WTC11 (cell line): ENCODE measurements around the gene THSD7B. TPM values are rescaled to one million over a fixed set of nuclear protein-coding genes. Genes with fewer than 3 reads are reported as not detected.

ENCODE experiments used
- ATAC-seq: fragments of 200-7000 bp; cut with Tn5 transposase; 2 replicates; pipeline ENCODE4 v1.10.0; 2021; ENCODE audit warnings: mild to moderate bottlenecking, moderate library complexity
- CTCF ChIA-PET: fragments of 300-600 bp; sonication (Branson Sonifier 250); formaldehyde crosslinking; loops from one replicate; lab custom pipeline; 2021; ENCODE audit warnings: antibody characterized with exemption; lab: Charles Lee
- POLR2A ChIA-PET: fragments of 350-600 bp; sonication (Branson Sonifier 250); formaldehyde crosslinking; loops from one replicate; lab custom pipeline; 2021; ENCODE audit warnings: antibody characterized with exemption; lab: Charles Lee
- DNase-seq: peaks from one replicate; pipeline ENCODE4 v3.0.0; 2021; ENCODE audit warnings: low spot score
- H3K27ac Mint-ChIP-seq: 2 replicates; pipeline ENCODE4 v1.8.0; 2021; ENCODE audit warnings: mixed read lengths
- H3K27me3 Mint-ChIP-seq: 2 replicates; pipeline ENCODE4 v1.8.0; 2021; ENCODE audit warnings: low read depth, mild to moderate bottlenecking, moderate library complexity, mixed read lengths
- H3K36me3 Mint-ChIP-seq: 2 replicates; pipeline ENCODE4 v1.8.0; 2021; ENCODE audit warnings: mixed read lengths
- H3K4me1 Mint-ChIP-seq: 2 replicates; pipeline ENCODE4 v1.8.0; 2022; ENCODE audit warnings: mixed read lengths
- H3K4me3 Mint-ChIP-seq: 2 replicates; pipeline ENCODE4 v1.8.0; 2021; ENCODE audit warnings: mild to moderate bottlenecking, moderate library complexity, mixed read lengths
- H3K9me3 Mint-ChIP-seq: 2 replicates; pipeline ENCODE4 v1.8.0; 2021; ENCODE audit warnings: mixed read lengths
- CBFB ChIP-seq: sonication (generic); formaldehyde crosslinking; IDR thresholded peaks from 2 replicates; pipeline ENCODE4 v1.8.1; 2022; ENCODE audit warnings: mild to moderate bottlenecking, low read depth, missing genetic modification reagents
- FOXJ3 ChIP-seq: sonication (generic); formaldehyde crosslinking; IDR thresholded peaks from 2 replicates; pipeline ENCODE4 v1.9.0; 2021; ENCODE audit warnings: missing genetic modification reagents, mild to moderate bottlenecking, borderline replicate concordance
- GTF2I ChIP-seq: fragments of 250-450 bp; sonication (Bioruptor Pico); conservative IDR thresholded peaks from 2 replicates; pipeline ENCODE4 v1.4.0; 2021; ENCODE audit warnings: mild to moderate bottlenecking
- HMGA2 ChIP-seq: fragments of 250-450 bp; sonication (Bioruptor Pico); IDR thresholded peaks from 2 replicates; pipeline ENCODE4 v1.4.0; 2021; ENCODE audit warnings: mild to moderate bottlenecking, moderate library complexity
- NFYB ChIP-seq: sonication (generic); formaldehyde crosslinking; conservative IDR thresholded peaks from 2 replicates; pipeline ENCODE4 v1.8.0; 2022; ENCODE audit warnings: low read depth, missing genetic modification reagents
- NR3C1 ChIP-seq: sonication (generic); formaldehyde crosslinking; conservative IDR thresholded peaks from 2 replicates; pipeline ENCODE4 v1.8.1; 2023; ENCODE audit warnings: low read depth, mild to moderate bottlenecking, missing genetic modification reagents
- SOX15 ChIP-seq: fragments of 250-450 bp; sonication (Bioruptor Pico); IDR thresholded peaks from 2 replicates; pipeline ENCODE4 v1.9.0; 2021; ENCODE audit warnings: mild to moderate bottlenecking
- SP1 ChIP-seq: sonication (generic); formaldehyde crosslinking; conservative IDR thresholded peaks from 2 replicates; pipeline ENCODE4 v1.8.1; 2022; ENCODE audit warnings: missing genetic modification reagents
- TEAD1 ChIP-seq: sonication (generic); formaldehyde crosslinking; IDR thresholded peaks from 2 replicates; pipeline ENCODE4 v1.8.0; 2022; ENCODE audit warnings: mild to moderate bottlenecking, missing genetic modification reagents
- ZBTB21 ChIP-seq: sonication (generic); formaldehyde crosslinking; IDR thresholded peaks from 2 replicates; pipeline ENCODE4 v1.8.1; 2023; ENCODE audit warnings: mild to moderate bottlenecking, missing genetic modification reagents, borderline replicate concordance
- ZNF121 ChIP-seq: sonication (generic); formaldehyde crosslinking; IDR thresholded peaks from 2 replicates; pipeline ENCODE4 v1.8.0; 2023; ENCODE audit warnings: missing genetic modification reagents
- total RNA-seq: library from RNA; stranded (reverse); gene quantifications from 3 replicates; pipeline ENCODE4 v1.2.3, GENCODE V29; 2021
- TF ChIP-seq, protein P1 (sequence below): fragments of 250-450 bp; sonication (Bioruptor Pico); IDR thresholded peaks from 2 replicates; pipeline ENCODE4 v1.9.0; 2021; ENCODE audit warnings: moderate library complexity, mild to moderate bottlenecking, inconsistent platforms, borderline replicate concordance
- TF ChIP-seq, protein P2 (sequence below): sonication (generic); formaldehyde crosslinking; IDR thresholded peaks from 2 replicates; pipeline ENCODE4 v1.8.1; 2022; ENCODE audit warnings: mild to moderate bottlenecking, moderate library complexity, missing genetic modification reagents
- TF ChIP-seq, protein P3 (sequence below): sonication (generic); formaldehyde crosslinking; conservative IDR thresholded peaks from 2 replicates; pipeline ENCODE4 v1.8.1; 2022; ENCODE audit warnings: mild to moderate bottlenecking, missing genetic modification reagents
- TF ChIP-seq, protein P4 (sequence below): sonication (generic); formaldehyde crosslinking; conservative IDR thresholded peaks from 2 replicates; pipeline ENCODE4 v1.8.1; 2023; ENCODE audit warnings: mild to moderate bottlenecking, low read depth, missing genetic modification reagents, moderate library complexity
- TF ChIP-seq, protein P5 (sequence below): fragments of 250-450 bp; sonication (Bioruptor Pico); IDR thresholded peaks from 2 replicates; pipeline ENCODE4 v2.1.2; 2022; ENCODE audit warnings: mild to moderate bottlenecking, moderate library complexity
- TF ChIP-seq, protein P6 (sequence below): fragments of 200-600 bp; IDR thresholded peaks from 2 replicates; pipeline ENCODE4 v1.8.0; 2022; ENCODE audit warnings: antibody characterized with exemption
- TF ChIP-seq, protein P7 (sequence below): fragments of 250-450 bp; sonication (Bioruptor Pico); IDR thresholded peaks from 2 replicates; pipeline ENCODE4 v1.9.0; 2021; ENCODE audit warnings: mild to moderate bottlenecking
- TF ChIP-seq, protein P8 (sequence below): fragments of 250-450 bp; sonication (Bioruptor Pico); conservative IDR thresholded peaks from 2 replicates; pipeline ENCODE4 v1.9.0; 2021; ENCODE audit warnings: mild to moderate bottlenecking
- TF ChIP-seq, protein P9 (sequence below): fragments of 250-450 bp; sonication (Bioruptor Pico); IDR thresholded peaks from 2 replicates; pipeline ENCODE4 v1.9.0; 2021; ENCODE audit warnings: mild to moderate bottlenecking

Gene THSD7B
- total RNA-seq, 1 experiment from 2014 or later = 2.9 TPM

DNA sequence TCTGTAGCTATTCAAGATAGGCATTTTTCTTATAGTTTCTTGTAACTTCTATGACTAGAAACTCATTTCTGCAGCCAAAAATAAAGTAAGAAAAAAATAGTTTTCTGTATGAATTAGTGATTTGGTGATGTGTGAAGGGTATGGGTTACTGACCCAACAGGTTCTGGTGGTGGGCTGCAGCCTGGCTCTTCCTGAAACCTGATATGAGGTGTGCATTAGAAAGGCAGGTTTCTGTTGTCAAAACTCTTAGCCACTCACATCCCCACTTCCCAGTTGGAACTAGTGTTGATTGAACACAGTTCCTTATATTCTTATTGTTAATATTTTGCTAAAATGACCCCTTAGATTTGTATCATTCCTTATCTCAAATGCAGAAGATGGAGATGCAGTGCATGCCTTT is 330.8 kb downstream of the THSD7B start:
- ChIA-PET CTCF (interaction anchor here (1.1 kb wide), 1 partner anchor 164 kb away, joined by 3 read pairs; no protein-coding TSS in a partner anchor), POLR2A (no interaction called here)
- TF ChIP-seq TEAD1 (CRISPR knock-in tag) (no peak), NR3C1 (CRISPR knock-in tag) (no peak), GTF2I (no peak), CBFB (CRISPR knock-in tag) (no peak), SOX15 (CRISPR knock-in tag) (no peak), ZBTB21 (CRISPR knock-in tag) (no peak), NFYB (CRISPR knock-in tag) (no peak), FOXJ3 (CRISPR knock-in tag) (no peak), ZNF121 (CRISPR knock-in tag) (no peak)
- TF ChIP-seq, protein P1, sequence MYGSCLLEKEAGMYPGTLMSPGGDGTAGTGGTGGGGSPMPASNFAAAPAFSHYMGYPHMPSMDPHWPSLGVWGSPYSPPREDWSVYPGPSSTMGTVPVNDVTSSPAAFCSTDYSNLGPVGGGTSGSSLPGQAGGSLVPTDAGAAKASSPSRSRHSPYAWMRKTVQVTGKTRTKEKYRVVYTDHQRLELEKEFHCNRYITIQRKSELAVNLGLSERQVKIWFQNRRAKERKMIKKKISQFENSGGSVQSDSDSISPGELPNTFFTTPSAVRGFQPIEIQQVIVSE (CRISPR knock-in tag) = no peak
- TF ChIP-seq, protein P2, sequence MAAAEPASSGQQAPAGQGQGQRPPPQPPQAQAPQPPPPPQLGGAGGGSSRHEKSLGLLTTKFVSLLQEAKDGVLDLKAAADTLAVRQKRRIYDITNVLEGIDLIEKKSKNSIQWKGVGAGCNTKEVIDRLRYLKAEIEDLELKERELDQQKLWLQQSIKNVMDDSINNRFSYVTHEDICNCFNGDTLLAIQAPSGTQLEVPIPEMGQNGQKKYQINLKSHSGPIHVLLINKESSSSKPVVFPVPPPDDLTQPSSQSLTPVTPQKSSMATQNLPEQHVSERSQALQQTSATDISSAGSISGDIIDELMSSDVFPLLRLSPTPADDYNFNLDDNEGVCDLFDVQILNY (CRISPR knock-in tag) = no peak
- TF ChIP-seq, protein P3, sequence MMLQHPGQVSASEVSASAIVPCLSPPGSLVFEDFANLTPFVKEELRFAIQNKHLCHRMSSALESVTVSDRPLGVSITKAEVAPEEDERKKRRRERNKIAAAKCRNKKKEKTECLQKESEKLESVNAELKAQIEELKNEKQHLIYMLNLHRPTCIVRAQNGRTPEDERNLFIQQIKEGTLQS (CRISPR knock-in tag) = no peak
- H3K27me3 Mint-ChIP-seq = no peaks in the 10 kb centered on the region
- peak overlapping the region; percentile 85 for H3K27ac Mint-ChIP-seq
- H3K4me1 Mint-ChIP-seq = peaks cover 22% of the 10 kb centered on the region
- H3K4me3 Mint-ChIP-seq = no peak overlapping the region
- H3K9me3 Mint-ChIP-seq = no peaks in the 10 kb centered on the region
- peak; percentile 59 for ATAC-seq
- no peak for DNase-seq
- H3K36me3 Mint-ChIP-seq = no peaks in the 10 kb centered on the region

DNA sequence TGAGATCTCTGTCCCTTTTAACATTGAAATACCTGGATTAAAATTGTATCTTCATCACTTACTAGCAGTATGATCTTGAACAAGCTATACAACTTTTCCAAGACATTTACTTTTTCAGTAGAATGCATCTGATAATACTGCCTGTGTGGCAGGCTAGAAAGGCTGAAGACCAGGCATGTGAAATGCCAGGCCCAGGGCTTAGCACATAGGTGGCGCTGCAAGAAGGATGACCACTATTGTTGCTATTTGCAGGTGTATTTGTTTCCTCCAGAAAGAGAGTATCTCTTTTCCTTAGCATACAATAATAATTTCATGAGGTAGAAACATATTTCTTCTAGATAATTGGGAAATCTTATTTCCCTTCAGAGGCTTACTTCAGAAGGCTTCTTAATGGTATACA is 331.3 kb downstream of the THSD7B start:
- ATAC-seq (peak; percentile 91), DNase-seq (peak; percentile 53)
- peak overlapping the region; percentile 85 for H3K27ac Mint-ChIP-seq
- H3K9me3 Mint-ChIP-seq = no peaks in the 10 kb centered on the region
- no peaks in the 10 kb centered on the region for H3K27me3 Mint-ChIP-seq
- H3K4me3 Mint-ChIP-seq = no peak overlapping the region
- TF ChIP-seq SP1 (CRISPR knock-in tag) (no peak), TEAD1 (CRISPR knock-in tag) (no peak), ZBTB21 (CRISPR knock-in tag) (no peak), HMGA2 (no peak)
- TF ChIP-seq, protein P4, sequence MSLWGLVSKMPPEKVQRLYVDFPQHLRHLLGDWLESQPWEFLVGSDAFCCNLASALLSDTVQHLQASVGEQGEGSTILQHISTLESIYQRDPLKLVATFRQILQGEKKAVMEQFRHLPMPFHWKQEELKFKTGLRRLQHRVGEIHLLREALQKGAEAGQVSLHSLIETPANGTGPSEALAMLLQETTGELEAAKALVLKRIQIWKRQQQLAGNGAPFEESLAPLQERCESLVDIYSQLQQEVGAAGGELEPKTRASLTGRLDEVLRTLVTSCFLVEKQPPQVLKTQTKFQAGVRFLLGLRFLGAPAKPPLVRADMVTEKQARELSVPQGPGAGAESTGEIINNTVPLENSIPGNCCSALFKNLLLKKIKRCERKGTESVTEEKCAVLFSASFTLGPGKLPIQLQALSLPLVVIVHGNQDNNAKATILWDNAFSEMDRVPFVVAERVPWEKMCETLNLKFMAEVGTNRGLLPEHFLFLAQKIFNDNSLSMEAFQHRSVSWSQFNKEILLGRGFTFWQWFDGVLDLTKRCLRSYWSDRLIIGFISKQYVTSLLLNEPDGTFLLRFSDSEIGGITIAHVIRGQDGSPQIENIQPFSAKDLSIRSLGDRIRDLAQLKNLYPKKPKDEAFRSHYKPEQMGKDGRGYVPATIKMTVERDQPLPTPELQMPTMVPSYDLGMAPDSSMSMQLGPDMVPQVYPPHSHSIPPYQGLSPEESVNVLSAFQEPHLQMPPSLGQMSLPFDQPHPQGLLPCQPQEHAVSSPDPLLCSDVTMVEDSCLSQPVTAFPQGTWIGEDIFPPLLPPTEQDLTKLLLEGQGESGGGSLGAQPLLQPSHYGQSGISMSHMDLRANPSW (CRISPR knock-in tag) = no peak
- TF ChIP-seq, protein P5, sequence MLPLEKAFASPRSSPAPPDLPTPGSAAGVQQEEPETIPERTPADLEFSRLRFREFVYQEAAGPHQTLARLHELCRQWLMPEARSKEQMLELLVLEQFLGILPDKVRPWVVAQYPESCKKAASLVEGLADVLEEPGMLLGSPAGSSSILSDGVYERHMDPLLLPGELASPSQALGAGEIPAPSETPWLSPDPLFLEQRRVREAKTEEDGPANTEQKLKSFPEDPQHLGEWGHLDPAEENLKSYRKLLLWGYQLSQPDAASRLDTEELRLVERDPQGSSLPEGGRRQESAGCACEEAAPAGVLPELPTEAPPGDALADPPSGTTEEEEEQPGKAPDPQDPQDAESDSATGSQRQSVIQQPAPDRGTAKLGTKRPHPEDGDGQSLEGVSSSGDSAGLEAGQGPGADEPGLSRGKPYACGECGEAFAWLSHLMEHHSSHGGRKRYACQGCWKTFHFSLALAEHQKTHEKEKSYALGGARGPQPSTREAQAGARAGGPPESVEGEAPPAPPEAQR (CRISPR knock-in tag) = no peak
- TF ChIP-seq, protein P6, sequence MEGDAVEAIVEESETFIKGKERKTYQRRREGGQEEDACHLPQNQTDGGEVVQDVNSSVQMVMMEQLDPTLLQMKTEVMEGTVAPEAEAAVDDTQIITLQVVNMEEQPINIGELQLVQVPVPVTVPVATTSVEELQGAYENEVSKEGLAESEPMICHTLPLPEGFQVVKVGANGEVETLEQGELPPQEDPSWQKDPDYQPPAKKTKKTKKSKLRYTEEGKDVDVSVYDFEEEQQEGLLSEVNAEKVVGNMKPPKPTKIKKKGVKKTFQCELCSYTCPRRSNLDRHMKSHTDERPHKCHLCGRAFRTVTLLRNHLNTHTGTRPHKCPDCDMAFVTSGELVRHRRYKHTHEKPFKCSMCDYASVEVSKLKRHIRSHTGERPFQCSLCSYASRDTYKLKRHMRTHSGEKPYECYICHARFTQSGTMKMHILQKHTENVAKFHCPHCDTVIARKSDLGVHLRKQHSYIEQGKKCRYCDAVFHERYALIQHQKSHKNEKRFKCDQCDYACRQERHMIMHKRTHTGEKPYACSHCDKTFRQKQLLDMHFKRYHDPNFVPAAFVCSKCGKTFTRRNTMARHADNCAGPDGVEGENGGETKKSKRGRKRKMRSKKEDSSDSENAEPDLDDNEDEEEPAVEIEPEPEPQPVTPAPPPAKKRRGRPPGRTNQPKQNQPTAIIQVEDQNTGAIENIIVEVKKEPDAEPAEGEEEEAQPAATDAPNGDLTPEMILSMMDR = no peak
- TF ChIP-seq, protein P7, sequence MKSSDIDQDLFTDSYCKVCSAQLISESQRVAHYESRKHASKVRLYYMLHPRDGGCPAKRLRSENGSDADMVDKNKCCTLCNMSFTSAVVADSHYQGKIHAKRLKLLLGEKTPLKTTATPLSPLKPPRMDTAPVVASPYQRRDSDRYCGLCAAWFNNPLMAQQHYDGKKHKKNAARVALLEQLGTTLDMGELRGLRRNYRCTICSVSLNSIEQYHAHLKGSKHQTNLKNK = no peak
- TF ChIP-seq, protein P8, sequence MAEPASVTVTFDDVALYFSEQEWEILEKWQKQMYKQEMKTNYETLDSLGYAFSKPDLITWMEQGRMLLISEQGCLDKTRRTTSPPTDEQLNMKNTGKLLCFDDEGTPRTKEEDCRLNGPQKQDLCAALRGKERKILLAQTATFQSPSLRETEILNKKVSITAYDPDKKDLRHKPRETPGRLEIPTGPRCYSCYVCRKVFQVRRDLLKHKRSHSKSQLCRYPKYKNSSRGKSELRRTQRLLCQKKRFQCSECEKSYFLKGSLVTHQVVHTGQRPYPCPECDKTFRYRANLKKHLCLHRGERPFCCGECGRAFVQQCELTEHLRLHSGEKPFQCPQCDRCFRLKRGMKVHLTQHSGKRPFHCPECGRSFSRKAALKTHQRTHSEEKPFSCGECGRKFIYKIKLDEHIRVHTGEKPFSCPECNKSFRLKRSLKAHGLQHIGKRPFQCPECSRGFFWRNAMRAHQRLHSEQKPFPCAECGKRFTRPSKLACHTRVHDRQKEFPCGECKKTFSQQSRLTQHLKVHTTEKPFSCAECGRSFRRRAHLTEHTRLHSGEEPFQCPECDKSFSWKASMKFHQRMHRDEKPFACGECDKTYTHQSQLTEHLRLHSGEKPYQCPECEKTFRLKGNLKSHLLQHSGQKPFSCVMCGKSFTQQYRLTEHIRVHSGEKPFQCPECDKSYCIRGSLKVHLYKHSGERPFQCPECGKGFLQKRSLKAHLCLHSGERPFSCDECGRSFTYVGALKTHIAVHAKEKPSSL = no peak
- TF ChIP-seq, protein P9, sequence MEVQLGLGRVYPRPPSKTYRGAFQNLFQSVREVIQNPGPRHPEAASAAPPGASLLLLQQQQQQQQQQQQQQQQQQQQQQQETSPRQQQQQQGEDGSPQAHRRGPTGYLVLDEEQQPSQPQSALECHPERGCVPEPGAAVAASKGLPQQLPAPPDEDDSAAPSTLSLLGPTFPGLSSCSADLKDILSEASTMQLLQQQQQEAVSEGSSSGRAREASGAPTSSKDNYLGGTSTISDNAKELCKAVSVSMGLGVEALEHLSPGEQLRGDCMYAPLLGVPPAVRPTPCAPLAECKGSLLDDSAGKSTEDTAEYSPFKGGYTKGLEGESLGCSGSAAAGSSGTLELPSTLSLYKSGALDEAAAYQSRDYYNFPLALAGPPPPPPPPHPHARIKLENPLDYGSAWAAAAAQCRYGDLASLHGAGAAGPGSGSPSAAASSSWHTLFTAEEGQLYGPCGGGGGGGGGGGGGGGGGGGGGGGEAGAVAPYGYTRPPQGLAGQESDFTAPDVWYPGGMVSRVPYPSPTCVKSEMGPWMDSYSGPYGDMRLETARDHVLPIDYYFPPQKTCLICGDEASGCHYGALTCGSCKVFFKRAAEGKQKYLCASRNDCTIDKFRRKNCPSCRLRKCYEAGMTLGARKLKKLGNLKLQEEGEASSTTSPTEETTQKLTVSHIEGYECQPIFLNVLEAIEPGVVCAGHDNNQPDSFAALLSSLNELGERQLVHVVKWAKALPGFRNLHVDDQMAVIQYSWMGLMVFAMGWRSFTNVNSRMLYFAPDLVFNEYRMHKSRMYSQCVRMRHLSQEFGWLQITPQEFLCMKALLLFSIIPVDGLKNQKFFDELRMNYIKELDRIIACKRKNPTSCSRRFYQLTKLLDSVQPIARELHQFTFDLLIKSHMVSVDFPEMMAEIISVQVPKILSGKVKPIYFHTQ (CRISPR knock-in tag) = no peak
- TF ChIP-seq, all 79 proteins: peak for 0
- Mint-ChIP-seq H3K36me3 (no peaks in the 10 kb centered on the region), H3K4me1 (peaks cover 18% of the 10 kb centered on the region)
- CTCF ChIA-PET = interaction anchor here (1.1 kb wide), 1 partner anchor 164 kb away, joined by 3 read pairs; no protein-coding TSS in a partner anchor
- POLR2A ChIA-PET = no interaction called here
